GM21423 (cell line): ENCODE results near the gene ZC3H12C.

Source experiments
- ATAC-seq: cut with Tn5 transposase; IDR thresholded peaks from one replicate; pipeline ENCODE4 v1.9.1; 2021; ENCODE audit warnings: mild to moderate bottlenecking, moderate library complexity; ENCODE audit not compliant: unreplicated experiment

The ZC3H12C gene

GRCh38 chr11:110076371-110076965, 16.7 kb upstream of the ZC3H12C start:
- peak; percentile 56 for ATAC-seq

GRCh38 chr11:110077346-110077745, 15.8 kb upstream of the ZC3H12C start:
- peak; percentile 11 for ATAC-seq

- peak; percentile 82 for ATAC-seq
Observed at GRCh38 chr11:110077831-110078325, 15.3 kb upstream of the ZC3H12C start.

GRCh38 chr11:110078923-110079544, 14.2 kb upstream of the ZC3H12C start:
- no peak for ATAC-seq

- no peak for ATAC-seq
Observed at GRCh38 chr11:110079726-110080125, 13.5 kb upstream of the ZC3H12C start.

- no peak for ATAC-seq
Observed at GRCh38 chr11:110081462-110082376, 11.5 kb upstream of the ZC3H12C start.

GRCh38 chr11:110082899-110083298, 10.3 kb upstream of the ZC3H12C start:
- ATAC-seq, result no peak

GRCh38 chr11:110085255-110085838, 7.8 kb upstream of the ZC3H12C start:
- no peak for ATAC-seq

GRCh38 chr11:110086892-110087309, 6.3 kb upstream of the ZC3H12C start:
- ATAC-seq, result no peak

GRCh38 chr11:110087812-110088534, 5.2 kb upstream of the ZC3H12C start:
- ATAC-seq, result no peak

GRCh38 chr11:110088535-110089344, 4.5 kb upstream of the ZC3H12C start:
- no peak for ATAC-seq

GRCh38 chr11:110089617-110090282, 3.4 kb upstream of the ZC3H12C start:
- peak; percentile 27 for ATAC-seq

- no peak for ATAC-seq
Observed at GRCh38 chr11:110090466-110091026, 2.6 kb upstream of the ZC3H12C start.

- no peak for ATAC-seq
Observed at GRCh38 chr11:110092111-110092514, 1.1 kb upstream of the ZC3H12C start.

GRCh38 chr11:110093407-110094297, 460 bp downstream of the ZC3H12C start:
- ATAC-seq, result peak; percentile 11

- no peak for ATAC-seq
Observed at GRCh38 chr11:110094298-110095285, 1.4 kb downstream of the ZC3H12C start.

GRCh38 chr11:110095554-110095953, 2.4 kb downstream of the ZC3H12C start:
- no peak for ATAC-seq
